ENCODE measurements around the gene ARHGAP26.
A peak's percentile ranks its signal among the peaks of the same experiment; 100 is the strongest.

Gene ARHGAP26

GRCh38 chr5:143206196-143207053, 436.2 kb downstream of the ARHGAP26 start:
- no peak for DNase-seq (ENCODE audit: low read depth)
- no peak for TF ChIP-seq CTCF (IDR thresholded peaks at IDR 0.05; ENCODE audit: control insufficient read depth, extremely low read depth, insufficient read depth)
- H3K4me3 ChIP-seq (ENCODE audit: low read depth, low read length): no peak overlapping the region

- no peak for TF ChIP-seq CTCF (IDR thresholded peaks at IDR 0.05; ENCODE audit: control insufficient read depth, extremely low read depth, insufficient read depth)
- no peak for DNase-seq (ENCODE audit: low read depth)
- no peak overlapping the region for H3K4me3 ChIP-seq (ENCODE audit: low read depth, low read length)
Measured at GRCh38 chr5:143207058-143207457, 436.9 kb downstream of the ARHGAP26 start.

DNA sequence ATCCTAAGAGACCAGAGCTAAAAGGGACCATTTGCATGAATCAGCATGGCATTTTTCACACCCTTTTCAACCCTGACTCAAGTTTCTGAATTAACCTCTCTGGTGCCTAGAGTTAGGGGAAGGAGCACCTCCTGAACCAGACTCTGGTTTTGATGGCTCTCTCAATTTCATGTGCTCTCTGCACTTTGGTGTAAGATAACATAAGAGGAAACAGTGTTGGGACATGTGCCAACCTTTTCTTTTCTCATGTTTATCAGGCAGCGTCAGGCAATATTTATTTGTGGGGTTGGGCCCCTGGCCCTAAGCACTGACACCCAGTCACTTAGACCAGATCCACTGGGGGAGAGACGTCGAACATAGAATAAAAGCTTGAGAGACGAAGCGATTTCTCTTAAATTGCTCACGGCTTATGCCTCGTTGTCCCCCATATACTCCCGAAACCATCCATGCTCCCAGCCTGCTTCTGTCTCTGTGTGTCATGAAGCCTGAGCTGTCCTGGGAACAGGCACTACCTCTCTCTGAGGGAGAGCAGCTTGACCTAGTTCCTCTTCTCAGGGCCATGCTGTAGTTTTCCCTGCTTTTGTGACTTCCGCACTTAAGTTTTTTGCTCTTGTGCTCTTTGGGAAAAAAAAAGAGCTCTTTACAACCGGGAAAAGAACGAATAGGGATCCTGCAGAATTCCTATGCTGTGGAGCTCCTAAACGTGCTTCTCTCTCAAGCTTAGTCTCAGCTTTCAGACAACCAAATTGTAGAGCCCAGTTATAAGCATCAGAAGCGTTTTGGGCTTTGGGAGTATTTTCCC, 437.6 kb downstream of the ARHGAP26 start:
- peak; percentile 42 for DNase-seq (ENCODE audit: low read depth)
- H3K4me3 ChIP-seq (ENCODE audit: low read depth, low read length): no peak overlapping the region
- TF ChIP-seq CTCF (IDR thresholded peaks at IDR 0.05; ENCODE audit: control insufficient read depth, extremely low read depth, insufficient read depth): no peak

GRCh38 chr5:143208365-143208641, 438.1 kb downstream of the ARHGAP26 start:
- no peak for DNase-seq (ENCODE audit: low read depth)
- no peak overlapping the region for H3K4me3 ChIP-seq (ENCODE audit: low read depth, low read length)
- no peak for TF ChIP-seq CTCF (IDR thresholded peaks at IDR 0.05; ENCODE audit: control insufficient read depth, extremely low read depth, insufficient read depth)

DNA sequence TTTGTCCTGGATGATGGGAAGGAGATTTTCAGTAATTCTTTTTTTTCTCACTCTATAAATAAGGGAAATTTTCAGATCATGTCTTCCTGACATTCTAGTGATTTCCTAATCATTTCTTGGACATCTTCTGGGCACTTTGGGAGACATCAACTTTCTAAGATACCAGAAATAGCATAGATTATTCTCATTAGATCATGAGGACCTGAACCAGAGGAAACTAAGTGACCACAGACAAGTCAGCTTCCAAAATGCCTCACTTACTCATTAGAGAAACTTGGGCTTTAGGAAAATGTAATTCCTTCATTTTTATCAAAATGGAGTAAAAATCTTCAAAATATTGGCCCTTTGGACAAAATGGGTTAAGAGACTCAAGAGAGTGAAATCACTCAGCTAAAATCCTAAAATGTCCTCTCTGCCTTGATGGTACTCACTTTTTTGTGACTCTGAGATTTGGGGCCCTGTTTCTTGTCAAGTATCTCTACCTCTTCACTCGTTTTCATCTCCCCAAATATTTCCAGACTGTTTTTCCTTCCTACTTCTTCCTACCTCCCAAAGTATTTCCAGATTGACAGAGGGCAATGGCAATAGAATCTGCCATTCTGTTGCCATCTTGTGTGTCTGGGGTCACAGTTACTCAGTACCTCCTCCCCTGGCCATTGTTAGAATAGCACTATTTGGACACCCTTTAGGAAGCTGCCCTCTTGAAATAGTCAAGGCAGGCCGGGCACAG, 438.8 kb downstream of the ARHGAP26 start:
- no peak for DNase-seq (ENCODE audit: low read depth)
- TF ChIP-seq CTCF (IDR thresholded peaks at IDR 0.05; ENCODE audit: control insufficient read depth, extremely low read depth, insufficient read depth): 0 out of 2 replicates have a peak, but pooled peaks have one; percentile 12
- H3K4me3 ChIP-seq (ENCODE audit: low read depth, low read length): no peak overlapping the region

DNA sequence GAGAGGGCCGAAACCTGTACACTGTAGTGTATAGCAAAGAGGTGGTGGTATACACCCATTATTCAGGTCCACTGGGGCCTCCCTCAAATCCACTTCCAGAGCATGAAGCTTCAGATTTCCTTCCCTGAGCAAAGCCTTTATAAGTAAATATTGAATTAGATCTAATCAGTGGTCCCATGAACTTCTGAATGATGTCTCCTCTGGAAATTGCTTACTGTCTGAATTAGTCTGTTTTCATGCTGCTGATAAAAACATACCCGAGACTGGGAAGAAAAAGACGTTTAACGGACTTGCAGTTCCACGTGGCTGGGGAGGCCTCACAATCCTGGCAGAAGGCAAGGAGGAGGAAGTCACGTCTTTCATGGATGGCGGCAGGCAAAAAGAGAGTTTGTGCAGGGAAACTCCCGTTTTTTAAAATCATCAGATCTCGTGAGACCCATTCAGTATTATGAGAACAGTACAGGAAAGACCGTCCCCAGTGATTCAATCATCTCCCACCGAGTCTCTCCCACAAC, 439.8 kb downstream of the ARHGAP26 start:
- no peak for DNase-seq (ENCODE audit: low read depth)
- TF ChIP-seq CTCF (IDR thresholded peaks at IDR 0.05; ENCODE audit: control insufficient read depth, extremely low read depth, insufficient read depth): no peak
- H3K4me3 ChIP-seq (ENCODE audit: low read depth, low read length): no peak overlapping the region

Measured in LNCaP clone FGC (cell line).